GM04503 (cell line): ENCODE data around the gene OTUB1.

Source experiments
- DNase-seq: peaks from one replicate; pipeline ENCODE4 v3.0.0-alpha.2; 2012; ENCODE audit warnings: low read depth

OTUB1 gene

DNA sequence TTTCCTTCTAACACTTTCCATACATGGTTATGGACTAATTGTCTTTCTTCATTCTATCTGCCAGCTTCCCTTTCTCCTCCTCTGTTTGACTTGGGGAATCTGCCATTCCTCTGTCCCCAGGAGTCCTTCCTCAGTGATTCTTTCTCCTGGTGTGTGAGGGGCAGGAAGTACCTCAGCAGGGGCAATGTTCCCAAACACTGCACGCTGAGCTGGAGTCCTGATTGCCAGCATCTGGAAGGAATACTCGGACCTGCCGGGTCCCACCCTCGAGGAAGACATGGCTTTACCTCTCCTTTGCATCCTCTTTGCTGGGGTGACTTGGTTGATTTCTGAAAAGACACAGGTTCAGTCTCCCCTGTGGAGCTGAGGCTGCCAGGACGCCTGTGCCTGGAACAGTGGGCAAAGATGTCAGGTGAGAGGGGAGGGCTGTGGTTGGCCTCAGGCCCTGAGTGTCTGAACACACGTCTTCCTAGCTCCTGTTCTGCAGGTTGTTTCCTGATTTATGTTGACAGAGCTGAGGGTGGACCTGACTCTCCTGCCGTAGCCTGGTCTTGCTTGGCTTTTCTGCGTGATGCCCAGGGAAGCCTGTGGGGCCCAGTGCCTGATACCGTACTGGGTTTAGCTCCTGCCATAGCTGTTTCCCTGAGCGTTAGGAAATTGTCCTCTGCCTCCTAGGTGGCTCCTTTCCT, 7.5 kb upstream of the OTUB1 start:
- DNase-seq = no peak

DNA sequence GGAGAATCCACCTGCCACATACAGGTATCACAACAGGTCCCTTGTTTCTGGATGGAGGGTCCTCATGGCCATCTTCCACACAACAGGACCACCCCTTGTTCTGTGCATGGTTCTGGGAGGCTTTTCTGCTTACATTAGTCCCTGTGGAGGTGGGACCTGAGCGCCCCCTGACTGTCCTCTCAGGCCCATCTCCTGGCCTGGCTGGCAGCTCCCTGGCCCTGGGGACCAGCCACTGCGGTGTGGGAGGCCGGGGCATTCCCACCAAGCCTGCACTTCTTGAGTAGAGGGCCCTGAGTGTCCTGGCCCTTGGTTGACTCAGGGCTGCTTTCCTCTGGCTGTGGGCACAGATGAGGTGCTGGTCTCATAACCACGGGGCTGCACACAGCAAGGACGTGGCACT, 6.8 kb upstream of the OTUB1 start:
- no peak for DNase-seq

DNA sequence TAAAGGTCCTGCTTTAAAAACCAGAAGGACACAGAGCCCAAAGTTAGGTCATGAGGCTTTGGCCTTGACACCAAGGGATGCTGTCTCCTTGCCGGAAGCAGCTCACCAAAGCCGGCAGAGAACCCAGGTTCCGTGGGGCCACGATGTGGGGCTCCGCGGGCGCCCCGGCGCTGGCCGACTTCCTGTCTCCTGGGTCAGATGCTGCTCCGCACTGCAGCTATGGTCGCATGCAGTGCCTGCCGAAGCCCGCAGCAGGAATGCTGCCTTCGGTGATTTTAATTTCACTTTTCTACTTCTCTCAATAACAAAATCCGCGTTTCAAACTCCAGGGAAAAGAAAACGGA, 454 bp upstream of the OTUB1 start:
- no peak for DNase-seq

DNA sequence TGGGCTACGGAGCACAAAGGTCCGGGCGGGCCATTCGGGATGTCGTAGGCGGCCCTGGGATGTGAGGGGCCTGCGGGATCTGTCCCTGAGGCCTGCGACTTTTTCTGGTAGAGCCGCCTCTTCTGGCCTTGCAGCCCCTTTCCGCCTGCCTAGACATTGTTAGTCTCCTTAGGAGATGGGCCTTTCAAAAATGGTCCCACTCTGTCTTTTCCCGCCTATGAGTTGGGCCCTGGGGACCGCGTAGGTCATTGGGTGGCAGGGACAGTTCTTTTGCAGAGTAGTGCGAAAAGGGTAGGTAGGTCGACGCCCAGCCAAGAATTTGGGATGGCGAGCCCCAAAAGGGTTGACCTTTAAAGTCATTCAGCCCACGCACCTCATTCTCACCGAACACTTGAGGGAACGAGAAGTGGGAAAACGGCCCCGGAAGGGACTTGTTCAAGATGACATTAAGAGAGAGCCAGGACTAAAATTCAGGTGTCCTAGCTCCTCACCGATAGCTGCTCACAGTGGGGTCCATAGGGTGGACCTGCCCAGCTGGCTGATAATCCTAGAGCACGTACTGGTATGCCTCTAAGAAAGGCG, 785 bp downstream of the OTUB1 start:
- DNase-seq = no peak

DNA sequence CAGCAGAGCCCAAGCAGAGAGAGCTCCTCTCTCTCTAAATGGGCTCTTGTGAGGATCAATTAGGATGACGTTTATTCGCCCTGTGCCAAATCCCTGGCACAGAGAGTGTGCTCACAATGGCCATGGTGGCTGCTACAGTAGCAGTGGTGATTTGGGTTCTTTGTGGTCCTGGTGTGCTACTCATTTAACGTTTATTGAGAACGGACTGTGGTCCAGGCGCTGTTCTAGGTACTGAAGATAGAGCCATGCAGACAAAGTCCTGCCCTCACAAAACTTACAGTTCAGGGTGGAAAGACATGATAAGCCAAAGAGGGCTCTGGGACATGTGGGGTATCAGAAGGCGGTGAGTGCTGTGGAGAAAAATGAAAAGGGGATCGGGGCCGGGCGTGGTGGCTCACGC, 5.3 kb downstream of the OTUB1 start:
- no peak for DNase-seq

DNA sequence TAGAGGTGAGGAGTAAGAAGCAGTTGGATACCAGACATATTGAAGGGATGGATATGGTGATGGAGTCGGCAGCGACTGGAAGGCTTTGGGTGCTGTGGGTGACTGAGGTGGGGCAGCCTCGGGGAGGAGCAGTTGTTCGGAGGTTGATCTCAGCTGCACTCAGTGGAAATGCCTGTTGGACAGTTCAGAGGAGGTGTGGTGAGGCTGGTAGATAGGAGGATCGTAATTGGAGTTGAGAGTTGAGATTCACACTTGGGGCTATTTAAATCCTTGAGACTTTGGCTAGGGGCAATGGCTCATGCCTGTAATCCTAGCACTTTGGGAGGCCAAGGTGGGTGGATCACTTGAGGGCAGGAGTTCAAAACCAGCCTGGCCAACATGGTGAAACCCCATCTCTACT, 6.9 kb downstream of the OTUB1 start:
- no peak for DNase-seq

DNA sequence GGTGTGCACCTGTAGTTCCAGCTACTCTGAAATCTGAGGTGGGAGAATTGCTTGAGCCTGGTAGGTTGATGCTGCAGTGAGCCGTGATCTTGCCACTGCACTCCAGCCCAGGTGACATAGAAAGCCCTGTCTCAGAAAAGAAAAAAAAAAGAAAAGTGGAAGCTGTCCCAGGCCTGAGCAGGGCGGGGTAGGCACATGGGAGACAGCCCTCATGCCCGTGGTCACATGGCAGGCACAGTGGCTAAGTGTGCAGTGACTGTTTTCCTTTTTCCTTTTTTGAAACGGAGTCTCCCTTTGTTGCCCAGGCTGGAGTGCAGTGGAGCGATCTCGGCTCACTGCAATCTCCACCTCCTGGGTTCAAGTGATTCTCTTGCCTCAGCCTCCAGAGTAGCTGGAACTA, 7.8 kb downstream of the OTUB1 start:
- DNase-seq = no peak

DNA sequence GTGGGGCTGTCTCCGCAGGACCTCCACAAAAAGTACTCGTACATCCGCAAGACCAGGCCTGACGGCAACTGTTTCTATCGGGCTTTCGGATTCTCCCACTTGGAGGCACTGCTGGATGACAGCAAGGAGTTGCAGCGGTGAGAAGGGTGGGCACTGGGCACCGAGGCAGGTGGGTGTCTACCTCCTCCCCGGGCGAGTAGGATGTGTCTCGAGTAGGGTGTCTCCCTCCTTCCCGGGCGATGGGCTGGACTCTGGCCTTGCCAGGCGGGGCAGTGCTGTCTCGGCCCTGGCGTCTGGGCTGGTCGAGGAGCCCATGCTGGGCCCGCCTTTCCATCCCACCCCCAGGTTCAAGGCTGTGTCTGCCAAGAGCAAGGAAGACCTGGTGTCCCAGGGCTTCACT, 10.3 kb downstream of the OTUB1 start:
- no peak for DNase-seq

DNA sequence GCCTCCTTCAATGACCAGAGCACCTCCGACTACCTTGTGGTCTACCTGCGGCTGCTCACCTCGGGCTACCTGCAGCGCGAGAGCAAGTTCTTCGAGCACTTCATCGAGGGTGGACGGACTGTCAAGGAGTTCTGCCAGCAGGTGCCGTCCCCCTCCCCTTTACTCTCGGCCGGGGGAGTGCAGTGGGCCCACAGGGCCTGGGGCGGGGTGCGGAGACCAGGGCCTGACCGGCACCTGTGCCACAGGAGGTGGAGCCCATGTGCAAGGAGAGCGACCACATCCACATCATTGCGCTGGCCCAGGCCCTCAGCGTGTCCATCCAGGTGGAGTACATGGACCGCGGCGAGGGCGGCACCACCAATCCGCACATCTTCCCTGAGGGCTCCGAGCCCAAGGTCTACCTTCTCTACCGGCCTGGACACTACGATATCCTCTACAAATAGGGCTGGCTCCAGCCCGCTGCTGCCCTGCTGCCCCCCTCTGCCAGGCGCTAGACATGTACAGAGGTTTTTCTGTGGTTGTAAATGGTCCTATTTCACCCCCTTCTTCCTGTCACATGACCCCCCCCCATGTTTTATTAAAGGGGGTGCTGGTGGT, 11.0 kb downstream of the OTUB1 start:
- DNase-seq = no peak

DNA sequence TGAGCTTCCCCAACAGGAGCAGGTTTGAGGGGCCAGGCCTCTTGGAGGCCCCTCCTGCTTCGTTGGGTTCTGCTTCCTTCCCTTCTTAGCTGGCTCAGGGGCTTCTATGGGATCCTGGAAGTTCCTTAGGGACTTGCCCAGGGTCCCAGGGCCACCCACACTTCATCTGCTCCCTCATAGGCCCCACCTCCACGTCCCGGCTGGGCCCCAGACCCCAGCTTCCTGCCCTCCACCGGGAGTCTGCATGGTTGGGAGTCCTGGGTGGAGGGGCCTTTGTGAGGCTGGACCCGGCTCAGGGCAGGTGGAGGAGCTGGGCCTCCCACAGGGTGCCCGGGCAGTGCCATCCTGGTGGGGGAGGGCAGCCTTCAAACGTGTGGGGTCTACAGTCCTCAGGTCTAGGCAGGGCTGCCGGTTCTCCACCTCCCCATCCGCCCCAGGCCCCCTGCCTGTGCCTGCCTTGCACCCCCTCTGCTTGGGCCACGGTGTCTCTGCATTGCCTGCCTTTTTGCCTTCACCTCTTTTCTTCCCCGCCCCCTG, 11.6 kb downstream of the OTUB1 start:
- no peak for DNase-seq

DNA sequence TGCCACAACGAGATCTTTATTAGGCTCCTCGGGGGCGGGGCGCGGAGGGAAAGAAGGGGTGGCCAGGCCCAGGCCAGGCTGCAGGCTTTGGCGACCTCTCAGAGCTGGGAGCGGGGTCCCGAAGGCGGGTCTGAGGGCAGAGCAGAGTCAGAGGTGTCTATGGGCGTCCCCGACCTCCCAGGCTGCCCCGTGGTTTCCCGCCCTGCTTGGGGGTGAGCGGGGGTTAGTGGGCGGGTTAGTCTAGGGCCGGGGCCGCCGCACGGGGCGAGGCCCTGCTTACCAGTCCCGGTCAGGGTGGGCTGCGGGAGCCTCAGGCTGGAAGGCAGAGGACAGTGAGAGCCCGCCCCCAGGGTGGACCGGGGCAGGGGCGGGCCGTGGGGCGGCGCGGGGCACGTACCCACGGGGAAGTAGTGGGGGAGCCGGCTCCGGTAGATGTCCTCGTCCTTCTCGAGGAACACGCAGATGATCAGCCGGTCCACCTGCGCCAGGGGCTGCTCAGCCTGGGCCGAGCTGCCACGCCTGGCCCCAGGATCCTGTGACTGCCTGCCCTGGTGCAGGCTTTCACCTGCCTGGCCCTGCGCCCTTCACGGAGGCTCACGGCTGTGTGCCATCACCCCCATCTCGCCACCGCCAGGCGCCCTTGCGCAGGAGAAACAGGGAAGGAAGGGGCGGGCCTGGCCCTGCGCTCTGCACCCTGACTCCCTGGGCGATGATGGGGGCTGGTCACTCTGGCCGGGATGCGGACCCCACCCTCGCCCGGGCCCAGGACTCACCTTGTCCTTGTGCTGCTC, 12.5 kb downstream of the OTUB1 start:
- DNase-seq = no peak

DNA sequence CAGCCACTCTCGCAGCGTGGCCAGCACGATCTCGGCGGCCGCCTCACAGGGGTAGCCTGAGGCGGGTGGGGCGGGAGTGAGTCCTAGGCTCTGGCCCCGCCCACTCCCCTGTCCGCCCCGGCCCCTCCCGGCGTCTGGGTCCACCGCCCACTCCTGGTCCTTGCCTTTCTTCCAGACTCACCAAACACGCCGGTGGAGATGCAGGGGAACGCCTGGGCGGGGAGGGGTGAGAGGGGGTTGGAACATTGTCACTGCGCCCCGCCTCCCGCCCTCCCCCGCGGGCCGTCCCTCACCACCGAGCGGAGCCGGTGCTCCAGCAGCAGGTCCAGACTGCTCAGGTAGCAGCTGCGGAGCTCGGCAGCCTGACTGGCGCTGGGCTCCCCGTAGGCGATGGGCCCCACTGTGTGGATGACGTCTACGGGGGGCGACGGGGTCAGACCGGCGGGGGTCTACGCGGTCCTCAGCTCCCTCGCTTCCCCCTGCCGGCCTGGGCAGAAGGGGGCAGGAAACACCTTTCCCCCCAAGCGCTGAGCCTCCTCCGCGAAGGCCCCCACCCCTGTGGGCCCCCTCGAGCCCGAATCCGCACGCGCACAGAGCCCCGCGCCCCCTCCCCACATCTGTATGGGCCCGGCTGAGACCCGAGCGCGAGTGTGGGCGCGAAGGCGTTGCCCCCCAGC, 13.2 kb downstream of the OTUB1 start:
- no peak for DNase-seq

DNA sequence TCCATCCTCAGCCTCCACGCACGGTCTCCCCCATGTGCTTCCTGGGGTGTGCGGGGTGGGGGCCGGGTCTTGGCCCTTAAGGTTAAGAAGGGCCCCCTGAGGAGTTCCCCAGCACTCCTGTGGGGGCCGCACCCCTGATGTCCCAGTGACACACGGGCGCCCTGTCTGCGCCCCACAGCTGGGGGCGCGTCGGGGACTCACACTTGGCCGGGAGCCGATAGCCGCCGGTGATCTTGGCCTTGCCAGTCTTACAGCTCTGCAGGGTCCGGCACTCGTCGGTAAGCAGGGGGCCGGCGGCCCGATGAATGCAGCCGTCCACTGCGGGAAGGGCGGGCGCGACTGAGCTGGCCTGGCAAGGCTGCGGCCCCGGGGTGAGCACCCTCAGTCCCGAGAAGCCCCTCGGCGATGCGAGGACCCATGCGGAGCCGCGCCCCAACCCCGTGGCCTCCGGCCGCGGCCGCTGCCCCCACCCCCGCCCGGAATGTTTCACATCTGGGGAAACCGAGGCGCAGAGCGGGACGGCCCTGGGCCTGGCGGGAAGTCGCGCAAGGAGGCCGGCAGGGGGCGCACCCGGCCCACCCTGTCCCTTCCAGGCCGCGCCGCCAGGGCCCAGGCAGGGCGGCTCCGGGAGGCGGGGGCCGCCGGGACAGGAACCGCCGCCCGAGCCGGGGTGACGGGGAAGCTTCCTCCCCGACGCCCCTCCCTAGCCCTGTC, 13.9 kb downstream of the OTUB1 start:
- DNase-seq = no peak

DNA sequence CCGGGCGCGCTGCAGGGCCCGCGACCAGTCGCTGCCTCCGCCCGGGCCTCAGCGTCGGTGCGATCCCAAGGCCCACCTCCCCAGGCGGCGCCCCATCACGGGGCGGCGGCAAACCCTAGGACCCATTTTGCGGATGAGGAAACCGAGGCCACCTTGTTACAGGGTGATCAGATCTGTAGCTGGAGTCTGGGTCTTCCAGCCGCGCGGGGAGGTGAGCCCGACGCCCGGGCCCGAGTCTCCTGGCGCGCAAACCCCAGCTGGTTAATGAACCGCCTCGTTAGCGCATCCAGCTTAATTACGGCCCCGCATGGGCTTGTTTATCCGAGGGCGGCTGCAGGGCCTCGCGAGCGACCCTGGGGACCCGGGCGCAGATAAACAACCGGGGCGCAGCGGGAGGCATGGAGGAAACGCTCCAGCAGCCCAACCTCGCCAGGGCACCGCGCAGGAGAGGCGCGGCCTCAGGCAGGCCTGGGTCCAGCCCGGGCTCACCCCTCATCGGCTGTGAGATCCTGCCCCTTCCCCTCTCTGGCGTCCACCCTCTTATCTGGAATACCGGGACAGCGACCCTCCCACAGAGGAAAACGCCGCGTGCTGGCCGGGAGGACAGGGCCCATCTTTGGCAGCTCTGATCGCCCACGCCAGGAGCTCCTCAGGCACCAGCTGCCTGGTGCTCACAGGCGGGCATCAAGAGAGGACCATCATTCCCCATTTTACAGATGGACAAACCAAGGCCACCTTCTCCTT, 14.7 kb downstream of the OTUB1 start:
- DNase-seq = no peak

DNA sequence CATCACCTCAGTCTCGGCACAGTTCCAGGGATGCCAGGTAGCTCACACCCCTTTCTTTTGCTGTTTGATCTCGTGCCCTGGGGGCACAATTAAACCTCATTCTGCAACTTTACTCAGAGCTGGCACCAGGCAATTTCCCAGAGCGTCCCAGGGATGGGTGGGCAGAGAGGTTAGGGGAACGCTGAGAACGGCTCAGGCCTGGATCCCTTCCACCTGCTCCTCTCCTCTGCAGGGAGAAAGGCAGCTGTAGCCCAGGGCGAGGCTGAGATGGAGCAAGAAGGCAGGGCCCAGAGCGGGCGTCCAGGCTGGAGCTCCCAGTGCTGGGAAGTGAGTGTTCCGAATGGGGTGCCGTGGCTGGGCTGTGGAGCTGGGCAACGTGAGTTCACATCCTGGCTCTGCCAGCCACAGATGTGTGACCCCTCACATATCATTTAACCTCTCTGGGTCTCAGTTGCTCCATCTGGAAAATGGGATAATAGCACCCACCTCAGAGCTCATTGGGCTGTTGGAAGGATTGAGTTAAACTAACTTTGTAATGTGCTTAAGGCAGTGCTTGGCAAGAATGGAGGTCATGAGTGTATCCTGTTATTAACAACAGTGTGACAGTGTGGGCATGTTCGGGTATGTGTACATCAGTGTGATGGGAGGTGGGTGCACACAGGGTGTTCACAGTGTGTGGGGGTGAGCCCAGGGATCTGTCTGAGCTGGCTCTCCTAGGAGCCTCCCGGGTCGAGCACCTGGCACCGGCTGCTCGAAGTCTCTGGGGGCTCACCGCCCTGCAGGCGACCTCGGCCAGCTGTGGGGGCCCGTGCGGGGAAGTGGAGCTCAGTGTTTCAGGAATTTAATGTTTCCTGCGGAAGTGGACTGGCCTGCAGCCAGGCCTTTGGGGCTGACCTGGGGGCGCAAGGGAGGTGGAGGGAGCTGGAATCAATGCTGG, 15.5 kb downstream of the OTUB1 start:
- DNase-seq = no peak

DNA sequence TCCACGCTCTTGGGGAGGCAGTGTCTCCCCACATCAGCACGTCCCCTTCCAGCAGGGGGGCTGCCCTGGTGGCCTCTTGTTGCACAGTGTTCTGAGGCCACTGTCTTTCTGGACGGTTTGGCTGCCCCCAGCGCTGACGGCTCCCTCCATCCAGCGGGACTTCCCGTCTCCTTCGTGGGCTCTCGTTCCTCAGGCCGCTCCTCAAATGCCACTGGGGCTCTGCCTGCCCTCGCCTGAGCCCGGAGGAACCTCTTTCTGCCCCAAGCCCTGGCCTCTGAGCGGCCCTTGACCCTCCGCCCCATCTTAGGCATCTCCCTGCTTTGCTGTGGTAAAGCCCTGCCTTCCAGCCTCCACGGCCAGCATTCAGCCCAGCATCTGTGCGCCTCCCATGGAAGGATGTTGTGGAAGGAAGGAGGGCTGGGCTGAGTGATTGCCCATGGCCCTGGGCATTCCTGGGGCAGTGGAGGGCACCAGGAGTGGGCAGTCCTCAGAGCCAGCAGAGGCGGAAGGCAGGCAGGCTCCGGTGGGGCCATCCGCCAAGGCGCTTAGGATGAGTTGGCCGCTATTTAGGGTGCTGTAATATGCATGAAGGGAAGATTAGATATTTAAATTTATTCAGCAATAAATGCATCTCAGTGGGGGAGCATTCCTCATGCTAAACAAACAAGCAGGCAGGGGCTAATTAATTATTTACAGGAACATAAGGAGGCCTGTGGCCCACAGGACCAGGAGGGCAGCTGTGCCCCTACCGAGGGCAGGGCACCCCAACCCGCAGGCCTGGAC, 17.8 kb downstream of the OTUB1 start:
- DNase-seq = no peak

DNA sequence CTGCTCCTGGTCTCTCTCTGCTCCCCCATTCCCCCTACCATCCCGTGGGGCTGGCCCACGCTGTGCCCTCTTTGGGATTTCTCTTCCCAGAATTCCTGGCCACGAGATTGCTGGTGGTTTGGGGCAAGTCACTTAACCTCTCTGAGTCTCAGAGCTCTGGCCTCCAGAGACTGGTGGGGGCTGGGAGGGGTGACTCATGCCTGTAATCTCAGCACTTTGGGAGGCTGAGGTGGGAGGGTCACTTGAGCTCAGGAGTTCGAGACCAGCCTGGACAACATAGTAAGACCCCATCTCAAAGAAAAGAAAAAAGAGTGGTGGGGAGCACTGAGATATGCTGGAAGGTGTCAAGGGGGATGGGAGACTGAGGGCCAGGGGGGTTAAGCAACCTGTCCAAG, 18.3 kb downstream of the OTUB1 start:
- DNase-seq = no peak

DNA sequence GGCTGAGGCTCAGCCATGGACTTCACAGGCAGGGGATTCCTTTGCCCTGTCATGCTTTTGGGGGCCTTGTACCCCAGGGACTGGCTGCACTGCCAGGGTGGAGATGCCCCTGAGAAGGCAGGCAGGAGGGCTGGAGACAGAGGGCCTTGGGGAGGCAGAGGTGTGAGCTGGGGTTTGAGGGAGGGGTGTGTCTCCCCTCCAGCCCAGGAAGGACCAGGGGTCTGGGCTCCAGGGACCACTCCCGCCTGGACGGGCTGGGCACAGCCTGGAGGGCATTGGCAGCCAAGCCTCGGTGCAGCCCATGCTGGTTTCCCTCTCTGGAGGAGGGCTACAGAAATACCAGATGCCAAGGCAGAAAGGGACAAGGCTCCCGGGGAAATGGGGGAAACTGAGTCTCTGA, 19.5 kb downstream of the OTUB1 start:
- no peak for DNase-seq

DNA sequence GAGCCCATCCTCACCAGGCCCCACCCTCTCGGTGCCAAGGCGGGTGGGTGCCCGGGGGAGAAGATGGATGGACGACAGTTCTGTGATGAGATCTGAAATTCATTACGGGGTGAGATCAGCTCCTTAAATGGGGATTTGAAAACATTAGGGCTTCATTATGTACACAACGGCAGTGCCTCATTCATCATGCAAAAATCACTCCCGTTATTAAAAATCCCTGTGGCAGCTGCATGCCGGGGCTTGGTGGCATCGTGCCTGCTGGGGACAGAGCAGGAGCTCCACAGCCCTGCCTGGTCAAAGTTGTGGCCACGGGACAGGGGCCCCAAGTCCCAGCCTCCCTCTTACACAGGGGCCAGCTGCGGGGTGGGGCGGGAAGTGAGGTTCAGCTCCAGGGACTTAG, 20.2 kb downstream of the OTUB1 start:
- DNase-seq = no peak
